ENCODE results near the gene WDFY4.
A peak's percentile ranks its signal among the peaks of the same experiment; 100 is the strongest.

The WDFY4 gene

GRCh38 chr10:48884179-48885045, 199.7 kb downstream of the WDFY4 start:
- no peak for DNase-seq

- DNase-seq, result no peak
Observed at GRCh38 chr10:48885376-48885775, 200.7 kb downstream of the WDFY4 start.

- DNase-seq, result no peak
Observed at GRCh38 chr10:48887982-48888381, 203.3 kb downstream of the WDFY4 start.

- no peak for DNase-seq
Observed at GRCh38 chr10:48890888-48891850, 206.5 kb downstream of the WDFY4 start.

GRCh38 chr10:48894911-48895802, 210.5 kb downstream of the WDFY4 start:
- DNase-seq, result no peak

- DNase-seq, result no peak
Observed at GRCh38 chr10:48895803-48896195, 211.1 kb downstream of the WDFY4 start.

GRCh38 chr10:48896756-48897440, 212.2 kb downstream of the WDFY4 start:
- DNase-seq, result no peak

GRCh38 chr10:48897441-48897790, 212.7 kb downstream of the WDFY4 start:
- no peak for DNase-seq

- no peak for DNase-seq
Observed at GRCh38 chr10:48898426-48898825, 213.8 kb downstream of the WDFY4 start.

GRCh38 chr10:48899781-48900180, 215.1 kb downstream of the WDFY4 start:
- no peak for DNase-seq

- peak; percentile 4 for DNase-seq
Observed at GRCh38 chr10:48900371-48900801, 215.7 kb downstream of the WDFY4 start.

- DNase-seq, result no peak
Observed at GRCh38 chr10:48901319-48901718, 216.6 kb downstream of the WDFY4 start.

- DNase-seq, result no peak
Observed at GRCh38 chr10:48902096-48902495, 217.4 kb downstream of the WDFY4 start.

- no peak for DNase-seq
Observed at GRCh38 chr10:48903151-48903550, 218.5 kb downstream of the WDFY4 start.

- DNase-seq, result no peak
Observed at GRCh38 chr10:48904861-48905260, 220.2 kb downstream of the WDFY4 start.

GRCh38 chr10:48905311-48905710, 220.6 kb downstream of the WDFY4 start:
- no peak for DNase-seq

GRCh38 chr10:48906841-48907240, 222.2 kb downstream of the WDFY4 start:
- DNase-seq, result no peak

- DNase-seq, result no peak
Observed at GRCh38 chr10:48907730-48908129, 223.1 kb downstream of the WDFY4 start.

- no peak for DNase-seq
Observed at GRCh38 chr10:48910548-48910947, 225.9 kb downstream of the WDFY4 start.

GRCh38 chr10:48913674-48914073, 229.0 kb downstream of the WDFY4 start:
- no peak for DNase-seq

- no peak for DNase-seq
Observed at GRCh38 chr10:48923748-48924147, 239.1 kb downstream of the WDFY4 start.

- DNase-seq, result no peak
Observed at GRCh38 chr10:48924988-48925387, 240.3 kb downstream of the WDFY4 start.

All from CD4-positive, alpha-beta T cell treated with Interferon gamma for 1 hour (primary cell).